GM08714 (cell line): ENCODE results near the gene NCKAP5.

Source experiments
- H3K4me3 ChIP-seq: fragments of 200-500 bp; sonication (Bioruptor generic); 2 replicates; pipeline ENCODE4 v1.5.1; 2014; ENCODE audit warnings: mild to moderate bottlenecking, low read length, inconsistent platforms
- ZNF274 ChIP-seq: IDR thresholded peaks from 2 replicates; pipeline ENCODE4 v1.6.1; 2012; ENCODE audit warnings: mild to moderate bottlenecking, low read depth, low read length

NCKAP5 gene

GRCh38 chr2:132793532-132793931 lies 774.7 kb downstream of the NCKAP5 start:
- H3K4me3 ChIP-seq, result no peak overlapping the region
- TF ChIP-seq ZNF274, result no peak

DNA sequence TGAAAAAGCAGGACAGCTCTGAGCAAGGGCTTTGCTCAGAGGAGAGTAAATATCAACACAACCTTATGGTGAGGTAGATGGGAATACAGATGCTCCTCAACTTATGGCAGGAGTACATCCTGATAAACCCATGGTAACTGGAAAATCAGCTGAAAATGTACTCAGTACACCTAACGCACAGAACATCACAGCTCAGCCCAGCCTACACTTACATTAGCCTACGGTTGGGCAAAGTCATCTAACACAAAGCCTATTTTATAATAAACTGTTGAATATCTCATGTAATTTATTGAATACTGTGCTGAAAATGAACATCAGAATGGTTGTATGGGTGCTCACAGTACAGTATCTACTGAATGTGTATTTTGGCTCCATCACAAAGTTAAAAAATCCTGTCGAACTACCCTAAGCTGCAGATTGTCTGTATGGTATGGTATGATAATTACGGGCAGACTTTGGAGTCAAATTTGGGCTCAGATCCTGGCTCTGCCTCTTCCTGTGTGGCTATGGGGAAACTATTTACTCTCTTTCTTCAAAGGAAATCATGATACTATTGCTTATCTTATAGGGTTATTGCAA lies 778.0 kb downstream of the NCKAP5 start:
- H3K4me3 ChIP-seq, result no peak overlapping the region
- TF ChIP-seq ZNF274, result no peak

DNA sequence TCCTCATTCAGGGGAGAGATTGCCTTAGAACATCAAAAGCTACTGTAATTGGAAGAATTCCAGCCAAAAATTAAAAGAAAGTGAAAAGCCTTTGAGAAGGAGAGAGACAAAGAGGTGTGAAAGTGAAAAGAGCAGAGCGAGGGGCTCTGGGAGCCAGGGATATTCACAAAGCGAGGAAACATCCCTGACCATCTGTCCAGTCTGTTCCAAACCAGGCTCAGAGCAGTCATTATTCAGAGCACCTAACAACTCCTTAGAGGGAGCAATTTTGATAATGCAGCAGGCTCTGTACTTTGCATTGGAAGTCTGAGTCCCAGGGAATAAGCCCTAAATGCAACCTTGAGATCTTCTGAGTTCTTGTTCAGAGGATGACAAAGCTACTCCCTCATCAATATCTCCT lies 779.2 kb downstream of the NCKAP5 start:
- no peak overlapping the region for H3K4me3 ChIP-seq
- TF ChIP-seq ZNF274, result no peak

DNA sequence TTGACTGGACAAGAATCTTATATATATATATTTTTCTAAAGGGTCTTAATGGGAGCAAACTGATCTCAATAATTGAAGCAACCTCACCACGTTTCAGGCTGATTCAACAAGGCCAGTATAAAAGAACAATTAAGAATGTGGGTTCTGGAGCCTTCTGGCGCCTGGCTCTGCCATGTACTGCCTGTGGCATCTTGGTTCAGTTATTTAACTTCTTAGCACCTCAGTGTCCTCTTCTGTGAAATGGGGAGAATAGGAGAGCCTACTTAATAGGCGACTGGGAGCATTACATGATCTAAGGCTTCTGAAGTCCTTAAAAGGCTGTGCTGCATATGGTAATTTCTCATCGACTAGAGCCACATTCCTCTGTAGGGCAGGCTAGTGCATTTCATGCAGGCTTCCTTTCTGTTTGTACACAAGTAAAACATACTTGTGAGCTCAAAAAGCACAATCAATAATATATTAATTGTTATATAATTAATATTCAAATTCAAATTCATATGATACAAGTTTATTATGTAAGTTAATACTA lies 779.9 kb downstream of the NCKAP5 start:
- no peak for TF ChIP-seq ZNF274
- H3K4me3 ChIP-seq, result no peak overlapping the region

GRCh38 chr2:132783883-132784282 lies 784.4 kb downstream of the NCKAP5 start:
- no peak for TF ChIP-seq ZNF274
- H3K4me3 ChIP-seq, result no peak overlapping the region

DNA sequence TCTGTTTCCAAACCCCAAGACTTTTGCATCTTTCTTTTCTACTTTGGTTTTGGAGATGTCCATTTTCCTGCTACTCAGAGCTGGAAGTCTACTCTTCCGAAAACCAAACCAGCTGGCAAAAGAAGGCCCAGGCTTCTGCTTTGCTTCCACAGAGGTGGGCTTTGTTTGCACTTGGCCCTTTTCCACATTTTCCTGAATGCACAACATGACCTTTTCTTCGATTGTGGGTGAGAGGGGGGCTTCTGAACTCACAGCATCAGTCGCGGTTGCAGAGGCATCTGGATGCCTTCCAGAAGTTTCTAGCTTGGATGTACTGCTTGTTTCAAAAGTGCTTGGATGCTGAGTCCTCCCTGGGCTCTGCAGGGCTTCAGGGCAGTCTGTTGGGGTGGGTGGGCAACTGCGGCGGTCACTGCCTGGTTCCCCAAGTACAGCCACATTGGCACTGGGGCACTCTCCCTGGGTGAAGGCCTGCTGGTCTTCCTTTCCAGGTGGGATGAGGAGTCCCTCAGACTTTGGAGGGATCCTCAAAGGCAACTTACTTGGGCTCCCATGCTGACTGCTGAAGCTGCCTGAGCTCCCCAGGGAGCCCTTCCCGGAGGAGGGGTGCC lies 786.0 kb downstream of the NCKAP5 start:
- TF ChIP-seq ZNF274, result no peak

DNA sequence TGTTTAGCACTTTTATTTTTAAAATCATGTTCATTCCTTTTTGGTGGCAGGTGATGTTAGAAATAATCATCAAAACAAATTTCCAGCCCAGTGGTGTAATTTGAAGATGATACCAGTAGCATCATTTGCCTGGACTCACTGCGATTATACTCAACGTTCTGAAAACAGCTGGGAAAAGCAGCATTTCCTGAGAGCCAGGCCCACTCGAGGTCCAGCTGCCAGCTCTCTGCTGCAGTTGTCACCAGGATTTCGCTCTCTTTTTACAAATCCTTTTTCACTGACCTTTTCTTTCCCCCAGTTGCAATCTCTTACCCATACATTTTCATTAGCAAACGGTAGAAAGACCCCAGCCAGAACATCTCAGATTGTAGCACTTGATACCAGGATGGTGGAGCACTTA lies 787.6 kb downstream of the NCKAP5 start:
- no peak overlapping the region for H3K4me3 ChIP-seq
- no peak for TF ChIP-seq ZNF274

More for the DNA sequence above, 786.0 kb downstream of the NCKAP5 start:
- no peak overlapping the region for H3K4me3 ChIP-seq

GRCh38 chr2:132779206-132779721 lies 789.0 kb downstream of the NCKAP5 start:
- no peak overlapping the region for H3K4me3 ChIP-seq
- TF ChIP-seq ZNF274, result no peak

DNA sequence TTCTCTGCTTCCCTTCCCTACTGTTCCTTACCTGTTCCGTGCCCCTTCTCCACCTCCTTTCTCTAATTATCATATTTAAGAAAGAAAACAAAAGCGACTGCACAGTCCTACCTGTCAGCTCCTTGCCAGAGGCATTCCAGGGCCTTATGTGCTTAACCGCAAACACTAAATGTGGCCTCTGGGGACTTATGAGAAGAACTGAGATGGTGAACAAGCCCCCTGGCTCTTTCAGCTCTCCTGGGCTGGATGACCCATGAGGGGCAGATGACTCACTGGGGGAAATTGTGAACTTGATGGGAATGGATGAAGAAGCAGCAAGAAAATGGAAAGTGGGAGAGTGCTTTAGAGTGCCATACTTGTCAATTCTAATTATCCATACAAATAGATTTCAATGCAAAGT lies 792.0 kb downstream of the NCKAP5 start:
- no peak overlapping the region for H3K4me3 ChIP-seq
- no peak for TF ChIP-seq ZNF274

DNA sequence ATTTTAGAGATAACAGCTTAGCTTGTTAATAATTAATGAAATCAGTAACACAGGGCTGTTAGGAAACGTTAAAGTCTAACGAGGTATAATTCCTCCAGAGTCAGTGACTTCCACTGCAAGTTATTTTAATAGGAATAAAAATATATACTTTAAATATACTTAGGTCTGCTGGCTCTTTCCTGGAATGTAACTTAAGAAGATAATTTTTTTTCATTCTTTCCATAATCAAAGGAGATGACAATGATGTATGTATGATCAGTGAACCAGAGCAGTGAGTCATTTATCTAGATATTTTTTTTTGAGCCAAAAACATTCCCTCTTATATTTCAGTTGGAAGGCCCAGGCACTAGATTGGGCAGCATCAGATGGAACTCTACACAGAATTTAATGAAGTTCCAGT lies 794.1 kb downstream of the NCKAP5 start:
- no peak overlapping the region for H3K4me3 ChIP-seq
- no peak for TF ChIP-seq ZNF274

DNA sequence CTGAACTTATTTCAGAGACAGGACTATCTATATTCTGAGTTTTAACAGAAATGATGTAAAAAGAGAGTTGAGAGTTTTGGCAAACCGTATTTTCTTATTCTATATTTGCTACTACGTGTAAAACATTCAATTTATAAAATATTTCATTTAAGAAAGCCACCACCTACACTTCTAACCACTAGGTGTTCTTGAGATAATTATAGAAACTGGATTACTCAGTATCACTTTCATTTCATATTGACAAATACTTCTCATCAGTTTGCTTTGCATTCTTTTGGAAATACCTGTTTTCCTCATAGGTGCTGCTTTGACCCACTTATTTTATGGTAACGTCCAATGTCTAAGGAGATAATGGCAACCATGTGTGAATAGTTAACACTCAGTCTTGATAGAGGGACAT lies 794.9 kb downstream of the NCKAP5 start:
- H3K4me3 ChIP-seq, result no peak overlapping the region
- TF ChIP-seq ZNF274, result no peak

GRCh38 chr2:132772340-132772739 lies 795.9 kb downstream of the NCKAP5 start:
- H3K4me3 ChIP-seq, result no peak overlapping the region
- no peak for TF ChIP-seq ZNF274

DNA sequence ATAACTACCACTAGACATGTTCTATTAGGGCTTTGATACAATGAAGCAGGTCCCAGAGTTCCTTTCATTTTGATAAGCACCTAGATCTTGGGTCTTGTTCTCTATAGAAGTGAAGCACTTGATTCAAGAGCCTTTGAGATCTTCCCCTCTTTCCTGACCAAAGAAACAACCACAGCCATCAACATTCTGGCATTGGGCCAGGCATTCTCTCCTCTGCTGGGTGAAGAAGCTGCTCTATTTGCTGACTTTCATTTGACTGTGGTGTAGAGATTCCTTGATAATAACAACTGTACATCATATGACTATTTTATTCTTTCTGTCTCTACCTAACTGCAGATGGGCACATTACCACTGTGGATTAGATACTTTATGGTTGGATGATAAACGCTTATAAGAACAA lies 801.7 kb downstream of the NCKAP5 start:
- H3K4me3 ChIP-seq, result no peak overlapping the region
- no peak for TF ChIP-seq ZNF274

GRCh38 chr2:132761437-132761836 lies 806.8 kb downstream of the NCKAP5 start:
- TF ChIP-seq ZNF274, result no peak

DNA sequence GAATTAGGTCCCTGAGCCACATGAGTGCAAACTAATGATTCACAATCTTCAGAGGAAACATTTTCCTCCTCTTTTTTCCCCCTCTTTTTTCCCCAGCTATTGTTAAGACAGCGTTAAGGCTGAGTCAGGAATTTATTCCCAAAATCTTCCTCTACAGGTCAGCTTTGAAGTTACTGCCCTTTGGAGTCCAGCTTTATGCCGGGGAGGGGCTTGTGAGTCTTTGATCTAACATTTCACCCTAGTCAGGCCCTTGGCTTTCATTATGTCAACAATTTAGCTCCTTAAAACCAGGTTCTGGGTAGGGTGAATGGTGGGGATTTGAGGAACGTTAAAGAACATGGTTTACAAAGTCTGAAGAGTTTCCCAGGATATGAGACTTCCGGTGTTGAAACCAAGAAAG lies 807.3 kb downstream of the NCKAP5 start:
- H3K4me3 ChIP-seq, result no peak overlapping the region
- TF ChIP-seq ZNF274, result no peak

More at GRCh38 chr2:132761437-132761836, 806.8 kb downstream of the NCKAP5 start:
- no peak overlapping the region for H3K4me3 ChIP-seq
